IMR-90 (cell line): ENCODE data around the gene CLEC16A. TPM values are rescaled to one million over a fixed set of nuclear protein-coding genes. Genes with fewer than 3 reads are reported as not detected.

Source experiments
- ATAC-seq: fragments of 200-7000 bp; cut with Tn5 transposase; 2 replicates; pipeline ENCODE4 v1.9.1; 2020; ENCODE audit warnings: low read depth, mild to moderate bottlenecking, moderate library complexity
- BruUV-seq: library from RNA; stranded (reverse); fragments of 400-500 nt; replicated peaks from 2 replicates; lab custom pipeline; 2021; lab: Mats Ljungman, UMichigan
- CTCF ChIA-PET: fragments of 300-600 bp; formaldehyde crosslinking; extraction: SDS; loops from one replicate; lab custom pipeline; 2021; ENCODE audit warnings: antibody characterized with exemption; lab: Yijun Ruan, JAX
- POLR2A ChIA-PET: fragments of 300-600 bp; sonication (Branson Sonifier 250); formaldehyde crosslinking; loops from one replicate; lab custom pipeline; 2022; ENCODE audit warnings: antibody characterized with exemption; ENCODE audit not compliant: unreplicated experiment; lab: Charles Lee
- DNase-seq: peaks from one replicate; pipeline ENCODE4 v3.0.0; 2013
- H2AFZ ChIP-seq: replicated peaks from 2 replicates; pipeline ENCODE3; 2013; ENCODE audit warnings: low read length, mild to moderate bottlenecking; ENCODE audit not compliant: poor library complexity
- H2AK5ac ChIP-seq: 2 replicates; pipeline ENCODE4 v1.6.1; 2013; ENCODE audit warnings: low read depth, low read length, inconsistent platforms
- H2AK9ac ChIP-seq: replicated peaks from 2 replicates; pipeline ENCODE3; 2013; ENCODE audit warnings: mild to moderate bottlenecking, low read depth, low read length, moderate library complexity; ENCODE audit not compliant: poor library complexity
- H2BK120ac ChIP-seq: 2 replicates; pipeline ENCODE4 v1.6.1; 2013; ENCODE audit warnings: low read depth, low read length, inconsistent platforms
- H2BK15ac ChIP-seq: 3 replicates; pipeline ENCODE4 v1.6.1; 2013; ENCODE audit warnings: low read depth, low read length, inconsistent platforms
- H2BK20ac ChIP-seq: 2 replicates; pipeline ENCODE4 v1.6.1; 2013; ENCODE audit warnings: low read depth, mild to moderate bottlenecking, inconsistent platforms, low read length, moderate library complexity
- H2BK5ac ChIP-seq: 2 replicates; pipeline ENCODE4 v1.6.1; 2013; ENCODE audit warnings: mild to moderate bottlenecking, low read depth, low read length, inconsistent platforms; ENCODE audit not compliant: poor library complexity, severe bottlenecking
- H3K14ac ChIP-seq: replicated peaks from 2 replicates; pipeline ENCODE4 v1.6.1; 2013; ENCODE audit warnings: low read depth, low read length, inconsistent platforms
- H3K18ac ChIP-seq: 2 replicates; pipeline ENCODE4 v1.6.1; 2013; ENCODE audit warnings: low read depth, low read length, control low read depth
- H3K23ac ChIP-seq: 2 replicates; pipeline ENCODE4 v1.6.1; 2013; ENCODE audit warnings: low read depth, low read length, inconsistent platforms
- H3K27ac ChIP-seq: 2 replicates; pipeline ENCODE4 v1.5.1; 2013; ENCODE audit warnings: mild to moderate bottlenecking, control low read depth, low read length; ENCODE audit not compliant: insufficient read depth
- H3K27me3 ChIP-seq: 2 replicates; pipeline ENCODE4 v1.6.1; 2013; ENCODE audit warnings: low read length; ENCODE audit not compliant: control insufficient read depth, insufficient read depth
- H3K36me3 ChIP-seq: 2 replicates; pipeline ENCODE4 v1.6.1; 2013; ENCODE audit warnings: low read length, mixed read lengths; ENCODE audit not compliant: control insufficient read depth, insufficient read depth
- H3K4ac ChIP-seq: 2 replicates; pipeline ENCODE4 v1.6.1; 2013; ENCODE audit warnings: low read depth, low read length, inconsistent platforms
- H3K4me1 ChIP-seq: 2 replicates; pipeline ENCODE4 v1.6.1; 2013; ENCODE audit warnings: low read length, mixed read lengths; ENCODE audit not compliant: control insufficient read depth, insufficient read depth
- H3K4me2 ChIP-seq: 2 replicates; pipeline ENCODE4 v1.6.1; 2013; ENCODE audit warnings: low read depth, mild to moderate bottlenecking, control low read depth, low read length, moderate library complexity
- H3K4me3 ChIP-seq: 2 replicates; pipeline ENCODE4 v1.5.1; 2013; ENCODE audit warnings: low read depth, mild to moderate bottlenecking, control low read depth, low read length, moderate library complexity; ENCODE audit not compliant: insufficient read depth
- H3K56ac ChIP-seq: 2 replicates; pipeline ENCODE4 v1.6.1; 2013; ENCODE audit warnings: low read length, inconsistent platforms; ENCODE audit not compliant: insufficient read depth; ENCODE audit errors: extremely low read depth
- H3K79me1 ChIP-seq, 2 experiments: 2 replicates each; pipeline ENCODE4 v1.6.1; 2013; ENCODE audit warnings: low read length in 2 of 2, inconsistent platforms in 1 of 2, low read depth in 1 of 2
- H3K9ac ChIP-seq: 2 replicates; pipeline ENCODE4 v1.6.1; 2013; ENCODE audit warnings: low read depth, low read length, control low read depth
- H3K9me1 ChIP-seq: 2 replicates; pipeline ENCODE4 v1.6.1; 2013; ENCODE audit warnings: low read length, inconsistent platforms; ENCODE audit not compliant: insufficient read depth
- H3K9me3 ChIP-seq: 2 replicates; pipeline ENCODE4 v1.6.1; 2013; ENCODE audit warnings: low read length; ENCODE audit not compliant: control insufficient read depth, insufficient read depth
- H4K20me1 ChIP-seq: 2 replicates; pipeline ENCODE4 v1.6.1; 2013; ENCODE audit warnings: low read length, inconsistent platforms; ENCODE audit not compliant: insufficient read depth
- H4K5ac ChIP-seq: 2 replicates; pipeline ENCODE4 v1.6.1; 2013; ENCODE audit warnings: mild to moderate bottlenecking, low read depth, low read length, control low read depth
- H4K8ac ChIP-seq, 2 experiments: 2 replicates each; pipeline ENCODE4 v1.6.1; 2013; ENCODE audit warnings: low read depth in 2 of 2, low read length in 2 of 2, control low read depth in 1 of 2, inconsistent platforms in 1 of 2
- H4K91ac ChIP-seq: 2 replicates; pipeline ENCODE4 v1.6.1; 2013; ENCODE audit warnings: low read depth, low read length, inconsistent platforms; ENCODE audit not compliant: insufficient read depth
- BHLHE40 ChIP-seq: fragments of 150-350 bp; IDR thresholded peaks from 2 replicates; pipeline ENCODE4 v1.6.1; 2016; ENCODE audit warnings: mild to moderate bottlenecking, low read depth, low read length
- WGBS, 2 experiments: methylation state at CpG; one replicate each; pipeline versions ENCODE4 v1.1.5 to v1.1.7; 2013; ENCODE audit warnings: missing lambda C conversion rate in 2 of 2; ENCODE audit not compliant: insufficient read length in 1 of 2; ENCODE audit errors: extremely low coverage in 2 of 2; 5-methylcytosine and 5-hydroxymethylcytosine counted together
- dilution Hi-C: fragments of 300-500 bp; cut with HindIII; formaldehyde crosslinking; loops from one replicate; pipeline ENCODE4 v1.14.3; 2018; ENCODE audit warnings: low sequenced_read_pairs; ENCODE audit not compliant: unreplicated experiment
- in situ Hi-C: fragments of 300-500 bp; cut with MboI; formaldehyde crosslinking; loops from 3 replicates; pipeline ENCODE4 v1.14.3; 2019; ENCODE audit warnings: low sequenced_read_pairs, inconsistent platforms, mixed read lengths
- intact Hi-C: fragments of 100-400 bp; cut with micrococcal nuclease; formaldehyde crosslinking; loops from 2 replicates; pipeline ENCODE4 v1.10.0; 2022
- polyA plus RNA-seq, 3 experiments: library from polyadenylated mRNA; depleted of rRNA; stranded (reverse); fragments of >200 nt; gene quantifications; 2 replicates each; pipeline ENCODE4 v1.2.3, GENCODE V29; 2012; ENCODE audit warnings: low replicate concordance in 1 of 3
- total RNA-seq: library from RNA; depleted of rRNA; stranded (reverse); fragments of >200 nt; gene quantifications from 2 replicates; pipeline ENCODE4 v1.2.3, GENCODE V29; 2012

The CLEC16A gene
- total and polyA plus RNA-seq, 2 of the 4 experiments (the other 2 are of a cell fraction), result 15.9 to 16.5 TPM

DNA sequence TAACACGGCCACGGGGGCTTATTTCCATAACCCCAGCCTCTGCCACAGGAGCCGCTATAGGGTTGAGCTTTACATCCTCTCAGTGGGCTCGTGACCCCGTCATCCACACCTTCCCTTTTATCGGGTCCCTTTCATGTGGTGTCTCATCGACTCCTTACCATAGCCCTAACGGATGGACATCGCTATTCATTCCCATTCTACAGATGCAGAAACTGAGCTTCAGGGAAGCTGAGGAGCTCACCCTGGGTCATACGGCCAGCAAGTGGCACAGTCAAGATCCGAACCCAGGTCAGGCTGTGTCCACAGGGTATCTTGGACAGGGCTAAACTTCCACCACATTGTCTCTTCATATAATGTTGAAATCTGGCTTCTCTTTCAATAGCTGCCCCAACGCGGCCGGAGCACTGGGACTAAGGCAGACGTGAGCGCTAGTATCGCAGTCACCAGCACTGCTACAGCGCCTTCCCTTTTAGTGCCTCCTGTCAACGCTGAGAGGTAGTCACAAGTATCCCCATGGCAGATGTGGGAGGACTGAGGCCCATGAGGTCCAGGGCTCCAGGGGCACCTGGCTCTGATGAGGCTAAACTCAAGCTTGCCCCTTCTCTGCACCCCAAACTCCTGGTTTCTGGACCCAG lies 260.8 kb downstream of the CLEC16A start:
- no peak overlapping the region for H3K56ac ChIP-seq
- BruUV-seq, result no TSS peak
- H3K36me3 ChIP-seq, result no peaks in the 10 kb centered on the region
- H4K8ac ChIP-seq, result no peak overlapping the region
- H2BK20ac ChIP-seq, result no peak overlapping the region; the same call in 1 of the 2 replicates
- H4K20me1 ChIP-seq, result no peaks in the 10 kb centered on the region
- H2AFZ ChIP-seq, result no peak overlapping the region
- no peak overlapping the region for H2BK5ac ChIP-seq
- no peak overlapping the region; the same call in 1 of the 2 replicates for H3K14ac ChIP-seq
- dilution Hi-C loops, result no loop called here
- POLR2A ChIA-PET, result no interaction called here
- H2AK9ac ChIP-seq, result no peak overlapping the region
- peak overlapping the region; percentile 20; the same call in 1 of the 2 replicates for H2BK120ac ChIP-seq
- H4K5ac ChIP-seq, result no peak overlapping the region
- intact Hi-C loops, result no loop called here
- in situ Hi-C loops, result no loop called here
- no peak overlapping the region for H4K91ac ChIP-seq
- H3K4me3 ChIP-seq, result no peak overlapping the region
- DNase-seq (no peak), ATAC-seq (no peak)
- peak overlapping the region; percentile 17; the same call in 1 of the 2 replicates for H3K4ac ChIP-seq
- no peak overlapping the region for H3K27ac ChIP-seq
- no peaks in the 10 kb centered on the region for H3K9me1 ChIP-seq
- no peak overlapping the region for H3K23ac ChIP-seq
- no peak overlapping the region for H2BK15ac ChIP-seq
- no peak overlapping the region for H3K4me2 ChIP-seq
- H3K4me1 ChIP-seq, result peaks cover 20% of the 10 kb centered on the region
- no peaks in the 10 kb centered on the region for H3K27me3 ChIP-seq
- no peak overlapping the region for H3K9ac ChIP-seq
- no peak overlapping the region for H3K18ac ChIP-seq
- H3K9me3 ChIP-seq, result peaks cover 4% of the 10 kb centered on the region
- peak overlapping the region; percentile 54 for H2AK5ac ChIP-seq
- CTCF ChIA-PET, result interaction anchor here (0.6 kb wide), 1 partner anchor 16 kb away, joined by 3 read pairs; no protein-coding TSS in a partner anchor
- H3K79me1 ChIP-seq, result no peaks in the 10 kb centered on the region
- 94% methylated on average over 14 of the region's 19 CpGs; no CpG with 5 or more reads in 1 of the 2 experiments for WGBS, 2 experiments
- no peak for TF ChIP-seq BHLHE40
